ENCODE results near the gene AGAP2.

Gene AGAP2

DNA sequence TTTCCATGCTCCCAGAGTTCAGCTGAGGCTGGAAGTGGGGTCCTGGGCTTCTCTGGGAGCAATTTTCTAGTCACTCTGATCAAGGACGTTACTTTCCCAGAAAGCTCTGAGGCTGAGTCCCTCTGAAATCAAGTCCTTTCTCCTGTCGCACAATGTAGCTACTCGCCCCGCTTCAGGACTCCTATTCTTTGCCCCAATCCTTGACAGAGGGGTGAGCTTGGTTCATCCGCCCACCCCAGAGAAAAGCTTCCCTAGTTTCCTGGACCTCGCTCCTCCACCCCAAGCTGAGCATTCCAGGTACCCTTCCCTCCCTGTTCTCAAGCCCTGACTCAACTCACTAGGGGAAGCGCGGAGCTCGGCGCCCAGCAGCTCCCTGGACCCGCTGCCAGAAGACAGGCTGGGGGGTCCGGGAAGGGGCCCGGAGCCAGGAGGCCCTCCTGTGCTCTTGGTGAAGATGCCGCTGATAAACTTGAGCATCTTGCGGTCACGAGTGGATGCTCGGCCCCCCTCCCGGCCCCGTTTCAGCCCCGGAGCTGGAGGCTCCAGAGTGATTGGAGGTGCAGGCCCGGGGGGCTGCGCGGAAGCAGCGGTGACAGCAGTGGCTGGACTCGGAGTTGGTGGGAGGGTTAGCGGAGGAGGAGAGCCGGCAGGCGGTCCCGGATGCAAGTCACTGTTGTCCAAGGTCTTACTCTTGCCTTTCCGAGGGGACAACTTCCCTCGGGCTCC, 1.6 kb downstream of the AGAP2 start:
- no peak overlapping the region for H2AFZ ChIP-seq (ENCODE audit: low read length)
- H3K4me3 ChIP-seq (ENCODE audit: low read length, poor library complexity, severe bottlenecking), result no peak overlapping the region
- H3K36me3 ChIP-seq (ENCODE audit: insufficient read depth, low read length), result peaks cover 33% of the 10 kb centered on the region; the same call in 1 of the 2 replicates
- no peaks in the 10 kb centered on the region for H3K9me3 ChIP-seq (ENCODE audit: insufficient read depth, low read depth, low read length)
- peaks cover 48% of the 10 kb centered on the region for H4K20me1 ChIP-seq (ENCODE audit: insufficient read depth, low read length, poor library complexity, severe bottlenecking)
- H3F3A ChIP-seq (ENCODE audit: low read depth), result no peaks in the 10 kb centered on the region
- H3K4me1 ChIP-seq (ENCODE audit: insufficient read depth, low read length, poor library complexity, severe bottlenecking), result peaks cover 21% of the 10 kb centered on the region
- H3K9ac ChIP-seq (ENCODE audit: low read depth, low read length, poor library complexity, severe bottlenecking), result no peak overlapping the region
- TF ChIP-seq EZH2phosphoT487 (IDR thresholded peaks at IDR 0.05; ENCODE audit: borderline replicate concordance), result no peak
- TF ChIP-seq, protein P1, sequence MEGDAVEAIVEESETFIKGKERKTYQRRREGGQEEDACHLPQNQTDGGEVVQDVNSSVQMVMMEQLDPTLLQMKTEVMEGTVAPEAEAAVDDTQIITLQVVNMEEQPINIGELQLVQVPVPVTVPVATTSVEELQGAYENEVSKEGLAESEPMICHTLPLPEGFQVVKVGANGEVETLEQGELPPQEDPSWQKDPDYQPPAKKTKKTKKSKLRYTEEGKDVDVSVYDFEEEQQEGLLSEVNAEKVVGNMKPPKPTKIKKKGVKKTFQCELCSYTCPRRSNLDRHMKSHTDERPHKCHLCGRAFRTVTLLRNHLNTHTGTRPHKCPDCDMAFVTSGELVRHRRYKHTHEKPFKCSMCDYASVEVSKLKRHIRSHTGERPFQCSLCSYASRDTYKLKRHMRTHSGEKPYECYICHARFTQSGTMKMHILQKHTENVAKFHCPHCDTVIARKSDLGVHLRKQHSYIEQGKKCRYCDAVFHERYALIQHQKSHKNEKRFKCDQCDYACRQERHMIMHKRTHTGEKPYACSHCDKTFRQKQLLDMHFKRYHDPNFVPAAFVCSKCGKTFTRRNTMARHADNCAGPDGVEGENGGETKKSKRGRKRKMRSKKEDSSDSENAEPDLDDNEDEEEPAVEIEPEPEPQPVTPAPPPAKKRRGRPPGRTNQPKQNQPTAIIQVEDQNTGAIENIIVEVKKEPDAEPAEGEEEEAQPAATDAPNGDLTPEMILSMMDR (conservative IDR thresholded peaks at IDR 0.05; ENCODE audit: low read length), result no peak
- H3K27me3 ChIP-seq (ENCODE audit: insufficient read depth, low read length, poor library complexity, severe bottlenecking), result no peaks in the 10 kb centered on the region
- peak overlapping the region; percentile 30 for H3K4me2 ChIP-seq (ENCODE audit: low read depth, low read length, poor library complexity, severe bottlenecking)
- peaks cover 71% of the 10 kb centered on the region for H3K79me2 ChIP-seq (ENCODE audit: insufficient read depth, low read length)
- no peaks in the 10 kb centered on the region for H3K9me2 ChIP-seq (replicated peaks; ENCODE audit: low read depth, low read length)

DNA sequence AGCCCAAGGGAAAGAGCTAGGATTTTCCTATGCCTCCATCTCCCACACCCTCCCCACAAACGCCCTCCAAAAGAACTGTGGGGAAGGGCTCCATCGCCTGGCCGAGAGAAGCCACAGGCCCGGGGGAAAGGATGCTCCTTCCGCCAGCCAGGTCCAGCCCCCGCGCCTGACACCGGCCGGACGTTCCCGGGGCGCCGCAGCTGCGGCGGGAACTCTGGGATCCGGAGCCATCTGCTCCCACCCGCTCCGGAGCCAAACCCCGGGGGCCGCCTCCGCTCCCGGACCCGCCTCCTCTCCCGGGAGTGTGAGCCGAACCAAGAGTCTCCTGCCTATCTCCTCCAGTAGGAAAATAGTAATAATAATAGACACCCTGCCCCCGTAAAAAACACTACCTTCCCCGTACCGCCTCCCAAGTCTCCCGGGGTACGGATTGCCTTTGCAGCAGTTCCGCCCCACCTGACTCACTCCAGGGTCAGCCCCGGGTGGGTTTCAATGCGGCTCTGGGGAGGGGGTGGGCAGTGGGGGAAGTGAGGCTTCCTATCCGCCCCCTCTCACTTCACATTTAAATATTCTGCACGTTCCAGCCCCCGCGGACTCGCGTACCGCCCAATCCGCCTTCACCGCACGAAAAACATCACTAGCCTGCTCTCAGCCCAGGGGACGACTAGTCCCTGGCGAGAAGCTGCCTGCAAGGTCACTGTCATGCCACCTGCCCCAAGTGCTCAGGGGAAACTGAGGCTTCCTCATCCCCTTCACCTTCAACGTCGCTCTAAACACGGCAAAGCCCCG, 2.4 kb downstream of the AGAP2 start:
- Histone ChIP-seq H3K9me3 (ENCODE audit: insufficient read depth, low read depth, low read length) (no peaks in the 10 kb centered on the region), H3K79me2 (ENCODE audit: insufficient read depth, low read length) (peaks cover 64% of the 10 kb centered on the region), H3K9ac (ENCODE audit: low read depth, low read length, poor library complexity, severe bottlenecking) (no peak overlapping the region), H3F3A (ENCODE audit: low read depth) (no peaks in the 10 kb centered on the region), H3K4me1 (ENCODE audit: insufficient read depth, low read length, poor library complexity, severe bottlenecking) (peaks cover 21% of the 10 kb centered on the region), H3K27me3 (ENCODE audit: insufficient read depth, low read length, poor library complexity, severe bottlenecking) (no peaks in the 10 kb centered on the region), H3K4me3 (ENCODE audit: low read length, poor library complexity, severe bottlenecking) (no peak overlapping the region), H3K36me3 (ENCODE audit: insufficient read depth, low read length) (peaks cover 41% of the 10 kb centered on the region; the same call in 1 of the 2 replicates), H3K9me2 (replicated peaks; ENCODE audit: low read depth, low read length) (no peaks in the 10 kb centered on the region), H2AFZ (ENCODE audit: low read length) (no peak overlapping the region), H4K20me1 (ENCODE audit: insufficient read depth, low read length, poor library complexity, severe bottlenecking) (peaks cover 48% of the 10 kb centered on the region), H3K4me2 (ENCODE audit: low read depth, low read length, poor library complexity, severe bottlenecking) (peak overlapping the region; percentile 30)
- TF ChIP-seq, protein P1 (conservative IDR thresholded peaks at IDR 0.05; ENCODE audit: low read length), result no peak
- no peak for TF ChIP-seq EZH2phosphoT487 (IDR thresholded peaks at IDR 0.05; ENCODE audit: borderline replicate concordance)

DNA sequence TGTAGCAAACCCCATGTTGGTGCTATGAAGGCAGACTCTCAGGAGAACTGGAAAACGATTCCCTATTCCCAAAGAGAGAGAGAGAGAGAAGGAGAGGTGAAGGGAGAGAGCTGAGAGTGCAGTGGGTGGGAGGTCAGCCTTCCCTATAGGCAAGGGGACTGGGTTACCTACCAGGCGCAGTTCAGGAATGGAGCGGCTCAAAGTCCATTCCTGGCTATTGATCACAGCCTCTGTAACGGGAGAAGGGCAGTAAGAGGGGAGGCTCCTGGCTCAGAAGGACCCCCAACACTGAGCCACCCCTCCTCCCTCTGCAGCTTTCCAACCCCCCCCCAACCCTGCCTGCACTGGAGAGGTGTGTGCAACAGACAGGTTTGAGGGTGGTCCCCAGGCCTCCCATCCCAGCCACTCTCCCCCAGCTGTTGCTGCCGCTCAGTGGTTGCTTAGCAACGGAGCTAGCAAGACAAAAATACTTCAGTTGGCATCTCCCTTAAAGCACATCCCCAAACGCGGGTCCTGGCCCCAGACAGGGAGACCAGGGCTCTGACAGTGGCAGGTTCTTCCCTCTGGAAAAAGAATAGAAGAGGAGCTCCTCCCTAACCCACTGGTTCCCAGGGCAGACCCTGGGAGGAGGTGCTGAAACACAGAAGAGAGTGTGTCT, 3.2 kb downstream of the AGAP2 start:
- TF ChIP-seq, protein P1 (conservative IDR thresholded peaks at IDR 0.05; ENCODE audit: low read length), result no peak
- Histone ChIP-seq H3K4me2 (ENCODE audit: low read depth, low read length, poor library complexity, severe bottlenecking) (no peak overlapping the region), H4K20me1 (ENCODE audit: insufficient read depth, low read length, poor library complexity, severe bottlenecking) (peaks cover 41% of the 10 kb centered on the region), H3K9ac (ENCODE audit: low read depth, low read length, poor library complexity, severe bottlenecking) (no peak overlapping the region), H3K79me2 (ENCODE audit: insufficient read depth, low read length) (peaks cover 55% of the 10 kb centered on the region), H3K36me3 (ENCODE audit: insufficient read depth, low read length) (peaks cover 49% of the 10 kb centered on the region; the same call in 1 of the 2 replicates), H3F3A (ENCODE audit: low read depth) (no peaks in the 10 kb centered on the region), H3K9me3 (ENCODE audit: insufficient read depth, low read depth, low read length) (no peaks in the 10 kb centered on the region), H3K27me3 (ENCODE audit: insufficient read depth, low read length, poor library complexity, severe bottlenecking) (no peaks in the 10 kb centered on the region), H3K9me2 (replicated peaks; ENCODE audit: low read depth, low read length) (no peaks in the 10 kb centered on the region), H2AFZ (ENCODE audit: low read length) (no peak overlapping the region), H3K4me3 (ENCODE audit: low read length, poor library complexity, severe bottlenecking) (no peak overlapping the region), H3K4me1 (ENCODE audit: insufficient read depth, low read length, poor library complexity, severe bottlenecking) (peaks cover 15% of the 10 kb centered on the region)

Data from Loucy (cell line).